ENCODE measurements around the gene DIP2C. TPM values are rescaled to one million over a fixed set of nuclear protein-coding genes. Genes with fewer than 3 reads are reported as not detected.

DIP2C gene
- polyA plus RNA-seq, 1 donor = 26.3 TPM

- no peak for DNase-seq (ENCODE audit: low read depth)
Observed at GRCh38 chr10:239109-239508, 450.4 kb downstream of the DIP2C start.

- DNase-seq (ENCODE audit: low read depth) = no peak
Observed at GRCh38 chr10:235915-236314, 453.6 kb downstream of the DIP2C start.

GRCh38 chr10:234708-235406 lies 454.6 kb downstream of the DIP2C start:
- no peak for DNase-seq (ENCODE audit: low read depth)

- DNase-seq (ENCODE audit: low read depth) = no peak
Observed at GRCh38 chr10:232878-233277, 456.6 kb downstream of the DIP2C start.

GRCh38 chr10:232061-232460 lies 457.4 kb downstream of the DIP2C start:
- no peak for DNase-seq (ENCODE audit: low read depth)

GRCh38 chr10:230758-231157 lies 458.7 kb downstream of the DIP2C start:
- no peak for DNase-seq (ENCODE audit: low read depth)

GRCh38 chr10:228366-228765 lies 461.1 kb downstream of the DIP2C start:
- no peak for DNase-seq (ENCODE audit: low read depth)

- no peak for DNase-seq (ENCODE audit: low read depth)
Observed at GRCh38 chr10:227014-227413, 462.5 kb downstream of the DIP2C start.

GRCh38 chr10:226018-226417 lies 463.4 kb downstream of the DIP2C start:
- no peak for DNase-seq (ENCODE audit: low read depth)

- DNase-seq (ENCODE audit: low read depth) = no peak
Observed at GRCh38 chr10:224571-224970, 464.9 kb downstream of the DIP2C start.

Other genes starting within 250 kb of the DIP2C start
- 83.3 TPM for gene LARP4B, start 242.0 kb upstream of the DIP2C start, polyA plus RNA-seq (ENCODE audit: insufficient read length)

All from forelimb muscle (tissue), 1 donor.